Endodermal cell (in vitro differentiated cells): ENCODE measurements around the gene TAGAP. TPM values are rescaled to one million over a fixed set of nuclear protein-coding genes. Genes with fewer than 3 reads are reported as not detected.

Source experiments
- DNase-seq: peaks from one replicate; pipeline ENCODE4 v3.0.0-alpha.2; 2017
- H3K27ac ChIP-seq: 2 replicates; pipeline ENCODE4 v1.5.1; 2013; ENCODE audit warnings: mild to moderate bottlenecking, low read depth, low read length, moderate library complexity
- H3K27me3 ChIP-seq: 2 replicates; pipeline ENCODE4 v1.6.1; 2013; ENCODE audit warnings: mild to moderate bottlenecking, low read length, moderate library complexity; ENCODE audit not compliant: insufficient read depth, control insufficient read depth, poor library complexity, severe bottlenecking
- H3K36me3 ChIP-seq: 2 replicates; pipeline ENCODE4 v1.7.0; 2013; ENCODE audit warnings: mild to moderate bottlenecking, low read length, moderate library complexity; ENCODE audit not compliant: control insufficient read depth, insufficient read depth
- H3K4me1 ChIP-seq: one replicate; pipeline ENCODE4 v1.7.0; 2013; ENCODE audit warnings: low read length; ENCODE audit not compliant: control insufficient read depth, insufficient read depth
- H3K4me3 ChIP-seq: 2 replicates; pipeline ENCODE4 v1.5.1; 2013; ENCODE audit warnings: mild to moderate bottlenecking, low read length, moderate library complexity
- H3K9ac ChIP-seq: 2 replicates; pipeline ENCODE4 v1.6.1; 2013; ENCODE audit warnings: mild to moderate bottlenecking, low read length, moderate library complexity; ENCODE audit not compliant: poor library complexity, severe bottlenecking; ENCODE audit errors: extremely low read depth
- H3K9me3 ChIP-seq: 2 replicates; pipeline ENCODE4 v1.6.1; 2013; ENCODE audit warnings: mild to moderate bottlenecking, low read length, moderate library complexity; ENCODE audit not compliant: control insufficient read depth
- H3K27ac Mint-ChIP-seq: 2 replicates; pipeline ENCODE4 v1.8.0; 2020; ENCODE audit warnings: mixed read lengths
- H3K27me3 Mint-ChIP-seq: 2 replicates; pipeline ENCODE4 v1.8.0; 2021; ENCODE audit warnings: mild to moderate bottlenecking, mixed read lengths; ENCODE audit not compliant: insufficient read depth
- H3K36me3 Mint-ChIP-seq: 2 replicates; pipeline ENCODE4 v1.8.0; 2020; ENCODE audit warnings: low read depth, mixed read lengths
- H3K4me1 Mint-ChIP-seq: 2 replicates; pipeline ENCODE4 v1.8.0; 2020; ENCODE audit warnings: mixed read lengths
- H3K4me3 Mint-ChIP-seq: 2 replicates; pipeline ENCODE4 v1.8.0; 2020; ENCODE audit warnings: mild to moderate bottlenecking, moderate library complexity, mixed read lengths
- H3K9me3 Mint-ChIP-seq: 2 replicates; pipeline ENCODE4 v1.8.0; 2020; ENCODE audit warnings: mild to moderate bottlenecking, mixed read lengths
- CTCF ChIP-seq: fragments of 200-600 bp; sonication (generic); conservative IDR thresholded peaks from 2 replicates; pipeline ENCODE4 v1.5.0; 2021; ENCODE audit warnings: antibody characterized with exemption, mild to moderate bottlenecking
- WGBS, 2 experiments: methylation state at CpG; one replicate each; pipeline versions ENCODE4 v1.1.5 to v1.1.7; 2013; ENCODE audit warnings: missing lambda C conversion rate in 2 of 2, mixed read lengths in 1 of 2; ENCODE audit not compliant: insufficient coverage in 1 of 2, insufficient read length in 1 of 2; 5-methylcytosine and 5-hydroxymethylcytosine counted together
- total RNA-seq, 2 donors: library from RNA; stranded (reverse); fragmentation: NEBNext Ultra II Directional in 1 of 2; extraction: Animal tissue kit (Norgen Biotek cat#: 25700) in 1 of 2; gene quantifications; 2 replicates in 1 of 2; 3 replicates in 1 of 2; pipeline ENCODE4 v1.2.1, GENCODE V29; 2021

Gene TAGAP
- total RNA-seq, 2 donors from 2014 or later: 0.24 TPM; not detected in 1

GRCh38 chr6:158987657-158988056, 57.1 kb downstream of the TAGAP start:
- no peak for TF ChIP-seq CTCF
- 71% methylated on average over 1 of the region's 1 CpG; no CpG with 5 or more reads in 1 of the 2 experiments for WGBS, 2 experiments
- no peak overlapping the region for H3K4me3 Mint-ChIP-seq
- peaks cover 5% of the 10 kb centered on the region for H3K9me3 Mint-ChIP-seq
- no peaks in the 10 kb centered on the region for H3K4me1 Mint-ChIP-seq
- H3K27me3 ChIP-seq: no peaks in the 10 kb centered on the region
- no peak for DNase-seq
- no peak overlapping the region for H3K9ac ChIP-seq
- H3K9me3 ChIP-seq: peaks cover 10% of the 10 kb centered on the region
- H3K4me3 ChIP-seq: no peak overlapping the region
- no peaks in the 10 kb centered on the region for H3K4me1 ChIP-seq
- H3K27ac ChIP-seq: no peak overlapping the region
- H3K27me3 Mint-ChIP-seq: no peaks in the 10 kb centered on the region
- no peak overlapping the region for H3K27ac Mint-ChIP-seq
- peaks cover 10% of the 10 kb centered on the region for H3K36me3 ChIP-seq
- peaks cover 18% of the 10 kb centered on the region for H3K36me3 Mint-ChIP-seq

Other genes starting within 250 kb of the TAGAP start
- gene EZR, start 225.6 kb downstream of the TAGAP start, total RNA-seq: 100 to 1,000 TPM; 145 to 209 TPM
- gene RSPH3, start 44.8 kb downstream of the TAGAP start, total RNA-seq: 10 to 100 TPM in 1 of 2 donors, 1 to 10 TPM in 1; 7.4 to 10.3 TPM
- gene FNDC1, start 124.4 kb upstream of the TAGAP start, total RNA-seq: under 1 TPM; 0.55 to 0.62 TPM